Smooth muscle cell (in vitro differentiated cells): Measurements from ENCODE around the gene ZDHHC17. TPM values are rescaled to one million over a fixed set of nuclear protein-coding genes. Genes with fewer than 3 reads are reported as not detected.

Experiments
- polyA plus RNA-seq: library from polyadenylated mRNA; unstranded; fragments of >200 nt; fragmentation: Nextera tagmentation; extraction: Ambion mirVana; gene quantifications from 2 replicates; pipeline ENCODE4 v1.2.1, GENCODE V29; 2016
- total RNA-seq: library from RNA; depleted of rRNA; stranded (reverse); fragments of >200 nt; gene quantifications from 2 replicates; pipeline ENCODE4 v1.2.3, GENCODE V29; 2014

Gene ZDHHC17
- total and polyA plus RNA-seq, 2 experiments from 2014 or later: 12.8 to 34.8 TPM

Other genes starting within 250 kb of the ZDHHC17 start
- 108 and 129 TPM in 2 replicates for gene OSBPL8, start 204.3 kb upstream of the ZDHHC17 start, total RNA-seq
- gene OSBPL8, start 204.3 kb upstream of the ZDHHC17 start, polyA plus RNA-seq: 32.0 and 43.2 TPM in 2 replicates
- 355 and 379 TPM in 2 replicates for gene CSRP2, start 114.9 kb downstream of the ZDHHC17 start, total RNA-seq
- 549 and 735 TPM in 2 replicates for gene CSRP2, start 114.9 kb downstream of the ZDHHC17 start, polyA plus RNA-seq